DMS79 treated with DMSO at 0.1 percent for 48 hours (cell line): ENCODE measurements around the gene SSBP3.
"Not testable (repeated sequence)": the region's sequence is repeated elsewhere in the genome, so short reads cannot be mapped to it uniquely, and the experiment has no call there.

Experiments used
- DNase-seq: peaks from one replicate; lab custom pipeline; 2025; lab: John Stamatoyannopoulos, UW

Gene SSBP3

DNA sequence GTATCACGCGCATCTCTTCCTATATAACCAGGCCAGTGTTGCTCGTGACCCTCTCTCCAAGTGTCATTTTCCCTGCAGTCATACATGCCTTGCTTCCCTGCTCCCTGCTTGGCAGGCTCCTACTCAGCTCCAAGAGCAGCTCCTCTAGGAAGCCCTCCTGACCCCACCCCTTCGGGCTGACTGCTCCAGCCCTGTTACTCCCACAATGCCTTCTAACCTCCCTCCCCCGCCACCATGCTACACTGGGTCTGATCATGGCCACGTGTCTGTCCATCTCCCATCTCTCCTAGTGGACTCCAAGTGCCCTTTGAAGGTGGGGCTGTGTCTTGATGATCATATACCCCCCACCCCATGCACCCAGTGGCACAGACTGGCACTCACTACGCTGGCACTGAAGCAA lies 161.5 kb downstream of the SSBP3 start:
- no peak for DNase-seq

DNA sequence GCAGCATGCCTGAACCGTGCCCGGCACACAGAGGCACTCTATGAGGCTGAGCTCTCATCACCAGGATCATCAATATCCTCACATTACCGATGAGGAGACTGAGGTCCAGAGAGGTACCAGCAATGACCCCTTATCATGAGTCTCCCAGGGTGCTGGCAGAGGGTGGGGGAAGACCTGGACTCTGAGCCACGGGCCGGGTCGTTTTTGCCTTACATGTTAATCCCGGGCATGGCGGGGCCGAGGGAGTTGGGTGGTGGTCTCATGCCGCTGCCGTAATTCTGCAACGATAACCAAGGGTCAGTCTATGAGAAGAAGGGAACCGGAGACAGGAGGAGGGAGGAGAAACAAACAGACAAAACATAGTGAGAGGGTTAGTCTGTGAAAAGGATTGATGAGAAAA lies 163.2 kb downstream of the SSBP3 start:
- no peak for DNase-seq

GRCh38 chr1:54241364-54241763 lies 164.8 kb downstream of the SSBP3 start:
- no peak for DNase-seq

DNA sequence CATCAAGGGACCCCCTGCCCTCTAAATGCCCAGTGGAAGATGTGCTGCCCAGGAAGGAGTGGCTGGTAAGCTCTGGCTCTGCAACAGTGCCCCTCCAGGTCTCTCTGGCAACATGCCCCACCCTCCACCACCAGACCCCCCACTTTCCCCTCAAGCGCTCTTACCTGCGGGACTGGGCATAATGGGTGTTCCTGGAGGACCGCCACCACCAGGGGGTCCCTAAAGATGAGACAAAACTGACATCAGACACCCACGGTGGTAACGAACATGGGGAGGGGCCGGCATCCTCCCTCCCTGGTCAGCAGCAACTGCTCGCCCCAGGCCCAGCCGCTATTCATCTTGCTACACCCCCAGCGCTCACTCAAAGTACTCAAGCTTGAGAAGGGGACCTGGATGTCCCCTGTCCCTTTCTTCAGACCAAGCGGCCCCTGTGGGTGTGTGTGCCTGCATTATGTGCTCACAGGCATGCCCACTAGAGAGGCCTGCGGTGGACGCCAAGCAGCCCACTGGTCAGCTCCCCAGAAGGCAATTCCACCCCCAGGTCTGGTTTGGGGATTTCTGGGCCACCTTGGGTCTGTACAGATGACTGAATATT lies 165.4 kb downstream of the SSBP3 start:
- DNase-seq = no peak

GRCh38 chr1:54239631-54240031 lies 166.6 kb downstream of the SSBP3 start:
- DNase-seq = no peak

DNA sequence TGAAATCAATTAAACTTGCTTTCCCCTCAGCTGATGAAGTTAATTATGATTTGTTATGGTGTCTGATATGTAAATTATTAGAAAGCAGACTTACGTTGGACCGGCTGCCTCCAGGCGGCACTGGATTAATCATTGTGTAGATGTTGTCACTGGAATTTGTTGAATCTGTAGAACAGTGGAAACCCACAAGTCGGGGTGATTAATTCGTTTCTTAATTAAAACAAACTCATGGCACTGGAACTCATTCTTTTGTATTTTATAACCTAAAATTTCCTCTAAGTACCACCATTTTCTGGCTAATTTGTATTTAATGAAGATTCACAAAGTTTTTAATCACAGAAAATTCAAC lies 167.2 kb downstream of the SSBP3 start:
- no peak for DNase-seq

- no peak for DNase-seq
Measured at GRCh38 chr1:54238353-54239034, 167.7 kb downstream of the SSBP3 start.

DNA sequence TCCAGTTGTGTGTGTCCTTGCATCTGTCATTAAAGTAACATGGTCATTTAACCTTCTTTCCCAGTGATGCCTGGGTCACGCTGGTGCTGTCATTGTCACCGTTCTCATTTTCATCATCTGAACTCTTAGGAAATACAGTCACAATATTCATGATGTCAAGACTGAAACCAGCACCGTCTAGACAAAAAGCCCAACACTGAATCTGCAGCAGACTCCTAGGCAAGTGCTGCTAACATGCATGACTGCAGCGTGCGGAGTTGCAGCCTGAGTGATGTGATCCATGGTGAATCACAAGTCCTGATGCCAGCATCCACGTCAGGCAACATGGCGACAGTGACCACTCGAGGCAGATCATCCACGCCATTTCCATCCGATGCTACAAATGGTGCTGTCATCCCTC lies 168.6 kb downstream of the SSBP3 start:
- DNase-seq = no peak

DNA sequence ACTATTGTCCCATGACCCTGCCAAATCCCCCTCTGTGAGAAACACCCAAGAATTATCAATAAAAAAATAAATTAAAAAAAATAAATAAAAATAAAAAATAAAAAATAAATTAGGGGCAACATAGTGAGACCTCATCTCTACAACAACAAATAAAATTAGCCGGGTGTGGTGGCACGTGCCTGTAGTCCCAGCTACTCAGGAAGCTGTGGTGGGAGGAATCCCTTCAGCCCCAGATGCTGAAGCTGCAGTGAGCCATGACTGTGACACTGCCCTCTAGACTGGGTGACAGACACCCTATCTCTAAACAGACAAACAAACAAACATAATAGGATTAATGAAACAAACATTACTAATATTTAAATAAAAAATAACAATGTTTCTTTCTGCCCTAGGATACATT lies 171.9 kb downstream of the SSBP3 start:
- no peak for DNase-seq

- DNase-seq = not testable (repeated sequence)
Measured at GRCh38 chr1:54233196-54233595, 173.0 kb downstream of the SSBP3 start.

- DNase-seq = no peak
Measured at GRCh38 chr1:54230507-54231339, 175.5 kb downstream of the SSBP3 start.

- no peak for DNase-seq
Measured at GRCh38 chr1:54229281-54229891, 176.8 kb downstream of the SSBP3 start.

DNA sequence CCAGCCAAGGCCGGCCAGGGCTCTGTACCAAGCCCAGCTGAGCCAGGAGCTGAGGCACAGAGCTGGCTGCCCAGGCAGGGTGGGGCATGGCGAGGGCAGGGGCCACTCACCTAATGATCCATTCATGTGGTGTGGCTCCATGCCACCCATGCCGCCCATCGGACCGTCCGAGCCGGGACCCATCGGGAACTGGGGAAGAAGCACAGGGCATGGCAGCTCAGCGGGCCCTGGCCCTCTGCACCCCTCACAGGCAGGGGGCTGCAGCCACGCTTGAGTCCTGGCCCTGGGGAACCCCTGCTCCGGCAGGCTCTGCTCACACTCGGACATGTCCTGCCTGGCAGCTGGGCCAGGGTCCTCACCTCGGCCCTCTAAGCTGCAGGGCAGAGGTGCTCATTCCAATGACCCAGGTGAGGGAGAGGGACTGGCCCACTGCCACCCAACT lies 177.5 kb downstream of the SSBP3 start:
- no peak for DNase-seq

DNA sequence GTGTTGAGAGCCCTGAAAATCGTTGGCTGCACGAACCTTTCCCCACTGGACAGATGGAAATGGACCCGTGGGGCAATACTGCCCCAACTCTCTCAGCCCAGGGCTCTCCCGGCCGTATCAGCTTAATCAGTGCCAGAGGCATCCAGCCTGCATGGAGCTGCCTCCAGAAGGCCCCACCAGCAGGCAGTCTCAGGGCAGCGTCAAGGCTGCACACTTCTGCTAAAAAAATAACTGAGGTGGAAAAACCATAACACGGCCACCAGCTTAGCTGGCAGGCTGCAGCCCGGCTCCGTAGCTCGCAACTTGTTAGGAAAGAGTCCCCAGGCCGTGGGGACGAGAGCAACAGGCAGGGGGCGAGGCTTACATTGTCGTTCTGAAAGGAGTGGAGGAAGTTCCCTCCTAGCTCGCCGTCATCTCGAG lies 178.3 kb downstream of the SSBP3 start:
- no peak for DNase-seq

- DNase-seq = peak; percentile 8
Measured at GRCh38 chr1:54227091-54227602, 179.0 kb downstream of the SSBP3 start.

GRCh38 chr1:54225986-54226559 lies 180.1 kb downstream of the SSBP3 start:
- no peak for DNase-seq

DNA sequence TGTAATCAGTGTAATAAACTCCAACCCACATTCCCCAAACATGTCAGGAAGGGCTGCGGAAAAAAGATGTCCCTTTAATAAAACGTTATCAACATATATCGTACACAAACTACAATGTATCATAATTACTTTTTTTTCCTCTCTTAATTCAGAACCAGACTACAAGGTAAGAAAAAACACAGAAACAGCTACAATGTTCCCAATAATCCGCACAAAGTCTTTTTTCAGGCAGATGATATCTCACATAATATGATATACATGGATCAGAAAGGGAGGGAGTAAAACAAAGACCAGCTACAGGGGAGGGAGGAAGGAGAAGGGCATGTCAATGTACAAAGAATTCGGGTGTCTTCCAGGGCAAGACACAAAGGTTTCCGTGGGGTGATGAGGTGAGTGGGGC lies 180.8 kb downstream of the SSBP3 start:
- no peak for DNase-seq

DNA sequence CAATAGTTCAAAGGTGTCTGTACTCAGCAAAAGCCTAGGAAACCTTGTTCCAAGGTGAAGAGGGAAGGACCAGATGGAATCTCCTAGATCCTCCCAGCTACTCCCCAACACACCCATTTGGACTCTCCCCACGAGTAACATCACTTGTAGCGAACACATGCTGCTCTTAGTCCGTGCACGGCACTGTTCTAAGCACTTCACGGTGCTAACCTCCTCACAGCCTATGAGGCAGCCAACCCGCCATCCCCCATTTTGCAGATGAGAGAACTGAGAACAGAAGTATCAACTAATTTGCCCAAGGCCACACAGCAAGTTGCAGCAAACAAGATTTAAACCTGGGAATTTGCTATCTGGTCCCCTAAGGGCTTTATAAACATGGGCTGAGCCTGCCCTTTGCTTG lies 182.0 kb downstream of the SSBP3 start:
- no peak for DNase-seq

GRCh38 chr1:54223441-54224202 lies 182.6 kb downstream of the SSBP3 start:
- no peak for DNase-seq

- no peak for DNase-seq
Measured at GRCh38 chr1:54222711-54223110, 183.5 kb downstream of the SSBP3 start.

- DNase-seq = no peak
Measured at GRCh38 chr1:54221867-54222484, 184.2 kb downstream of the SSBP3 start.
